ENCODE data around the gene RIT1. TPM values are rescaled to one million over a fixed set of nuclear protein-coding genes. Genes with fewer than 3 reads are reported as not detected.
A peak's percentile ranks its signal among the peaks of the same experiment; 100 is the strongest.

RIT1 gene
- total and polyA plus RNA-seq, 9 donors: 19.2 to 37.0 (median 25.6) TPM

DNA sequence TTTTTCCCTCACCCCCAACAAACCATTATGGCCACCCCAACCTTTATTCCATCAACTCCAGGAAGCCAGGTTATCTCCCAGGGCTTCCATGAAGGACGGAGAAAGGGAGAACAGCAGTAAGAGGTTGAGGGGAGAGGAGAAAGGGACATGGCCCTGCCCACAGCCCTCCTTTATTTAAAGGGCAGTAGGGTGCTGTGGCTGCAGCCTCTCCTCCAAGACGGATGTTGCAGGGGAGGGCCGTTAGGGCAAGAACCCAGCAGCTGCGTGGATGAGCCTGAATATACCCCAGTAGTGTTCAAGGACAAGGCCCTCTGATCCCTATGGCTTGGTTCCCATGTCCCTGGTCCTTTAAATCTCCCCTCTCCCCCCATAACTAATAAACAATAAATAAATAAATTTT is 36.1 kb upstream of the RIT1 start:
- Histone ChIP-seq H3K27me3 (ENCODE audit: control insufficient read depth, insufficient read depth, low read length) (no peaks in the 10 kb centered on the region), H3K36me3 (ENCODE audit: control insufficient read depth, insufficient read depth, low read length) (peaks cover 62% of the 10 kb centered on the region), H3K9me3 (replicated peaks; ENCODE audit: control insufficient read depth, low read depth, low read length) (no peaks in the 10 kb centered on the region), H3K27ac (ENCODE audit: low read length) (no peak overlapping the region), H3K4me1 (ENCODE audit: control insufficient read depth, insufficient read depth, low read length) (peaks cover 31% of the 10 kb centered on the region), H3K4me3 (ENCODE audit: low read length) (no peak overlapping the region)
- no peak for DNase-seq
- no CpG with 5 or more reads among the region's 4 CpGs for WGBS (ENCODE audit: insufficient coverage)

DNA sequence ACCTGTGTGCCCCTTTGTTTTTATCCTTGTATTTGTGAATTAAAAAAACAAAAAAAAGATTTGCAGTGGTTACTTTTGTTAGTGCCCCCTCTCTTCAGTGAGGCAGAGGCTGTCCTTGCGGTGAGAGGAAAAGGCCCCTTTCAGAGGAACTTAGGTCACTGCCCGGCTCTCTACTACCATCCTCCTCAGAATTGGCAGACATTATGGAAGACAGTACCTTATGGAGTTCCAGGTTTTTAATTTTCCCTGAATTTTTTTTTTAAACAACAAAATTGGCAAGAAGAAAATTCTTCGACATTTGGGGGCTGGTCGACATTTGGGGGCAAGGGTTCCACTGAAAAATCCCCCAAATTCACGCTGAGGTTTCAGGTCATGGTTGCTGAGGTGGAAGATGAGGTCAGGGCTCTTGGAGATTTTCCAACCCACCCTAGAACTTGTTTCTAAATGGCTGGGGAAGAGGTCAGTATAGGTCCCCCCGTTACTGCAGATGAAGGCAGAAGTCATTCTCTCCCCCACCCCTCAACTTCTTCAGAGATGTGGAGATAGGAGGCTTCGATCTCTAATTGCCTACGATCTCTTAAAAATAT is 35.6 kb upstream of the RIT1 start:
- 83% methylated on average over 1 of the region's 8 CpGs for WGBS (ENCODE audit: insufficient coverage)
- Histone ChIP-seq H3K27ac (ENCODE audit: low read length) (peak overlapping the region; percentile 6), H3K36me3 (ENCODE audit: control insufficient read depth, insufficient read depth, low read length) (peaks cover 56% of the 10 kb centered on the region), H3K9me3 (replicated peaks; ENCODE audit: control insufficient read depth, low read depth, low read length) (no peaks in the 10 kb centered on the region), H3K4me1 (ENCODE audit: control insufficient read depth, insufficient read depth, low read length) (peaks cover 37% of the 10 kb centered on the region), H3K27me3 (ENCODE audit: control insufficient read depth, insufficient read depth, low read length) (no peaks in the 10 kb centered on the region), H3K4me3 (ENCODE audit: low read length) (no peak overlapping the region)
- no peak for DNase-seq

DNA sequence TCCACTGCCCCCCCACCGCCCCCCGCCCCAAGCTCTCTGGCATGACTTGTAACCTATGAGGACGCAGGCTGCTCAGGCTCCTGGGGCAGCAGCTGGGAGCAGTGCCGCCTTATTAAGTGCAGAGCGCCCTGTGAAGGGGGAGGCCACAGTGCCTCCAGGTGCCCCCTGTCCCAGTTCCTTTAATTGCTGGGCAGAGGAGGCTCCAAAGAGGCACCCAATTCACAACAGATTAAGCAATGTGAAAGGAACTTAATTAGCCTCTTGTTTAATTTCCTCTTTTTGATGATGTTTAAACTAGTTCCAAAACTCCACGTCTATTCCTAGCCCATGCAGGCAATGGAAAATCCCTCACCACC is 33.3 kb upstream of the RIT1 start:
- H3K9me3 ChIP-seq (replicated peaks; ENCODE audit: control insufficient read depth, low read depth, low read length): no peaks in the 10 kb centered on the region
- H3K27me3 ChIP-seq (ENCODE audit: control insufficient read depth, insufficient read depth, low read length): no peaks in the 10 kb centered on the region
- H3K36me3 ChIP-seq (ENCODE audit: control insufficient read depth, insufficient read depth, low read length): peaks cover 34% of the 10 kb centered on the region
- no peak overlapping the region for H3K4me3 ChIP-seq (ENCODE audit: low read length)
- no peak overlapping the region for H3K27ac ChIP-seq (ENCODE audit: low read length)
- WGBS (ENCODE audit: insufficient coverage): 26% methylated on average over 3 of the region's 6 CpGs
- peaks cover 55% of the 10 kb centered on the region for H3K4me1 ChIP-seq (ENCODE audit: control insufficient read depth, insufficient read depth, low read length)
- no peak for DNase-seq

DNA sequence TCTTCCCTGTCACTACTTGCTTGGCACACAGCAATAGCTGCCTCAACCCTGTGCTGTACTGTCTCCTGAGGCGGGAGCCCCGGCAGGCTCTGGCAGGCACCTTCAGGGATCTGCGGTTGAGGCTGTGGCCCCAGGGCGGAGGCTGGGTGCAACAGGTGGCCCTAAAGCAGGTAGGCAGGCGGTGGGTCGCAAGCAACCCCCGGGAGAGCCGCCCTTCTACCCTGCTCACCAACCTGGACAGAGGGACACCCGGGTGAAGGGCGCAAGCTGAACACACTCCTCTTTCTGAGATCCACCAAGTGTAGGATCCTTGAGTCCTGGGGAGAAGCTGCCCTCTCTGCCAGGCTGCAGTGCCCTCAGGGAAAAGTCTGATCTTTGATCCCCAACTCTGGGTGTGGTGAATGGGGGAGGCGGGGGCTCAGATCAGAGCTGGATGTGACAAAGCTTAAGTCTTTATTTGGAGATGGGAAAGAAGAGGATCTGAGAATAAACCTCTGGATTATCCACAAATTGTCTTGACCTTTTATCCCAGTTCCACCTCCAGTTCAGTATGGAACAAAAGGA is 31.5 kb upstream of the RIT1 start:
- Histone ChIP-seq H3K27me3 (ENCODE audit: control insufficient read depth, insufficient read depth, low read length) (no peaks in the 10 kb centered on the region), H3K36me3 (ENCODE audit: control insufficient read depth, insufficient read depth, low read length) (peaks cover 20% of the 10 kb centered on the region), H3K4me1 (ENCODE audit: control insufficient read depth, insufficient read depth, low read length) (peaks cover 60% of the 10 kb centered on the region), H3K9me3 (replicated peaks; ENCODE audit: control insufficient read depth, low read depth, low read length) (no peaks in the 10 kb centered on the region), H3K27ac (ENCODE audit: low read length) (no peak overlapping the region), H3K4me3 (ENCODE audit: low read length) (no peak overlapping the region)
- WGBS (ENCODE audit: insufficient coverage): 76% methylated on average over 3 of the region's 11 CpGs
- DNase-seq: no peak

DNA sequence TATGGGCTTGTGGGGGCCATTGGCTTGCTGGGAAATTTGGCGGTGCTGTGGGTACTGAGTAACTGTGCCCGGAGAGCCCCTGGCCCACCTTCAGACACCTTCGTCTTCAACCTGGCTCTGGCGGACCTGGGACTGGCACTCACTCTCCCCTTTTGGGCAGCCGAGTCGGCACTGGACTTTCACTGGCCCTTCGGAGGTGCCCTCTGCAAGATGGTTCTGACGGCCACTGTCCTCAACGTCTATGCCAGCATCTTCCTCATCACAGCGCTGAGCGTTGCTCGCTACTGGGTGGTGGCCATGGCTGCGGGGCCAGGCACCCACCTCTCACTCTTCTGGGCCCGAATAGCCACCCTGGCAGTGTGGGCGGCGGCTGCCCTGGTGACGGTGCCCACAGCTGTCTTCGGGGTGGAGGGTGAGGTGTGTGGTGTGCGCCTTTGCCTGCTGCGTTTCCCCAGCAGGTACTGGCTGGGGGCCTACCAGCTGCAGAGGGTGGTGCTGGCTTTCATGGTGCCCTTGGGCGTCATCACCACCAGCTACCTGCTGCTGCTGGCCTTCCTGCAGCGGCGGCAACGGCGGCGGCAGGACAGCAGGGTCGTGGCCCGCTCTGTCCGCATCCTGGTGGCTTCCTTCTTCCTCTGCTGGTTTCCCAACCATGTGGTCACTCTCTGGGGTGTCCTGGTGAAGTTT is 30.8 kb upstream of the RIT1 start:
- peak overlapping the region; percentile 80 for H3K27ac ChIP-seq (ENCODE audit: low read length)

DNA sequence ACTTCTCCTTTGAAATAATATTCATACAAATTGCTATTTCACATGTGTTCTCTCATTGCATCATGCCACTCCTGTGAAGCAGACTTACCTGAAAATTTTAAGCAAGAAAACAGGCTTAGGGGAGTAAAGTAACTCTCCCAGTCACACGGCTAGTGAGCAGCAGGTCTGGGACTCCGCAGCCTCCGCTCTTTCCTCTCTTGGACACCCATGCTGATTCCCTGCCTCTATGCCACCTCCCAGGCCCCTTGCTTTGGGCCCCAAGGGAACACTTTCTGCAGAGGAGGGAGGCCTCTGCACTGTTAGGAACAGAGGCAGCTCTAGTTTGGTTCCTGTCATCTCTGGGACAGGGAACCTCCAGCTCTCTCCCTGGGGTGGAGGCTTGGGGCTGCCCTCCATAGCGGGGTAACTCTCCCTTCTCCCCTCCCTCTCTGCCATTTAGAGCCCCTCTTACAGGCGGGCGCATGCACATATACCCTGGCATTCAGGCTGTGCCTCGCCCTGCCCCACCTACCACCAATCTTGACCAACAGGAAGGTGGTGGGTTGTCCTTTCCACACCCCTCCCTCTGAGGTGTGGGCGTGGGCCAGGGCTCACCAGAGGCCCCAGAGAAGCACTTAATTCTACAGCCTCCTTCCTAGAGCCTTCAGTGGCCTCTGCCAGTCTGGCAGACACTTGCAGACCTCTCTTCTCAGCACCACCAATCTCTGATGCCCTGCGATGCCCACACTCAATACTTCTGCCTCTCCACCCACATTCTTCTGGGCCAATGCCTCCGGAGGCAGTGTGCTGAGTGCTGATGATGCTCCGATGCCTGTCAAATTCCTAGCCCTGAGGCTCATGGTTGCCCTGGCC is 30.1 kb upstream of the RIT1 start, which contains the start of gene RXFP4:
Gene RXFP4 (plus strand): TSS at position 646 of the 852 bp plus-strand sequence. CDS start 72 bp downstream, at position 718.
- H3K27me3 ChIP-seq (ENCODE audit: control insufficient read depth, insufficient read depth, low read length): no peaks in the 10 kb centered on the region
- peaks cover 56% of the 10 kb centered on the region for H3K4me1 ChIP-seq (ENCODE audit: control insufficient read depth, insufficient read depth, low read length)
- no peak for DNase-seq
- WGBS (ENCODE audit: insufficient coverage): 43% methylated on average over 7 of the region's 11 CpGs
- no peaks in the 10 kb centered on the region for H3K9me3 ChIP-seq (replicated peaks; ENCODE audit: control insufficient read depth, low read depth, low read length)
- H3K4me3 ChIP-seq (ENCODE audit: low read length): no peak within 1 kb of the TSS
- H3K36me3 ChIP-seq (ENCODE audit: control insufficient read depth, insufficient read depth, low read length): peaks cover 6% of the 10 kb centered on the region
- H3K27ac ChIP-seq (ENCODE audit: low read length): peak within 1 kb of the TSS; percentile 80

More for the DNA sequence above, 30.8 kb upstream of the RIT1 start:
- H3K9me3 ChIP-seq (replicated peaks; ENCODE audit: control insufficient read depth, low read depth, low read length): no peaks in the 10 kb centered on the region
- no peak overlapping the region for H3K4me3 ChIP-seq (ENCODE audit: low read length)
- H3K27me3 ChIP-seq (ENCODE audit: control insufficient read depth, insufficient read depth, low read length): no peaks in the 10 kb centered on the region
- peaks cover 14% of the 10 kb centered on the region for H3K36me3 ChIP-seq (ENCODE audit: control insufficient read depth, insufficient read depth, low read length)
- H3K4me1 ChIP-seq (ENCODE audit: control insufficient read depth, insufficient read depth, low read length): peaks cover 58% of the 10 kb centered on the region
- 77% methylated on average over 17 of the region's 29 CpGs for WGBS (ENCODE audit: insufficient coverage)
- DNase-seq: no peak

DNA sequence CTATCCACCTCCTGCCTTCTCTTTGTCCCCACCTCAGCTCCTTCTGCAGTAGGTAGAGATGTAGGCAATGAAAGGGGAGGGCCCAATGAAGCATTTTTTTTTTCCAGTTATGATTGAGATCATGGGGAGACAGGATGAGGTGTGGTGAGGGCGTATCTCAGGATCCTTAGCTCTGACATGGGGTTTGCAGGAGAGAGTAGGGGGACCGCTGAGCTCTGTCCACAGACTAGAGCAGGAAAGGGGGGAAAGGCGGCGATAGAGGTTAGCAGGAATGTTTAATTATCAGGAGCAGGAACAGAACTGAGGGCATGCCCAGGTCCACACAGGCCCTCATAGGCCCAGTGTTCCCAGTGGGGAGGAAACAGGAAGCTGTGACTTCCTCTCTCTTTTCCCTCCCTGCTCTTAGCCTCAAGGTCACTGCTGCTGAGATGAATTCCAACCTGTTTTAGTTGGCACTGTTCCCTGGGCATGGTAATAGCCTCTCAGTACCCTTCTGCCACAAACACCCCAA is 29.4 kb upstream of the RIT1 start:
- WGBS (ENCODE audit: insufficient coverage): 53% methylated on average over 2 of the region's 4 CpGs
- peaks cover 3% of the 10 kb centered on the region for H3K36me3 ChIP-seq (ENCODE audit: control insufficient read depth, insufficient read depth, low read length)
- peaks cover 50% of the 10 kb centered on the region for H3K4me1 ChIP-seq (ENCODE audit: control insufficient read depth, insufficient read depth, low read length)
- H3K9me3 ChIP-seq (replicated peaks; ENCODE audit: control insufficient read depth, low read depth, low read length): no peaks in the 10 kb centered on the region
- no peaks in the 10 kb centered on the region for H3K27me3 ChIP-seq (ENCODE audit: control insufficient read depth, insufficient read depth, low read length)
- peak overlapping the region; percentile 80 for H3K27ac ChIP-seq (ENCODE audit: low read length)
- H3K4me3 ChIP-seq (ENCODE audit: low read length): no peak overlapping the region
- peak; percentile 61 for DNase-seq

DNA sequence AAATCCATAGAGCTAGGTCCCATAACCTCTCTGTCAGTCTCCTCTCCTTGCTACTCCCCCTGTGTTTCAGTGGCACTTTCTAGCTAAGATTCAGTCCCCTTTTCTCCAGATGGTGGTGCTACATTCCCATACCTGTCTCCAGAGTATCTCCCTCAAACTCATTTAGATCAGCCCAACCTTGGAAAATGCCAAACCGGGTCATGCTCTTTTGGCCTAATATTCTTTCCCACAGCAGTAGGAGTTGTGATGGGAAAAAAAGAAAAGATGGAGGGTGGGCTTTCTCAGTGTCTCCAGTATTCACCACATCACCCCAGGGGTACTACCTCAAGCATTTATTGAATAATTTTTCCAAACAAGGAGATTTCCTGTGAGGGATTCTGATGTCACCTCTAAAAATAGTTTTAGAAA is 27.1 kb upstream of the RIT1 start:
- H3K4me3 ChIP-seq (ENCODE audit: low read length): no peak overlapping the region
- H3K9me3 ChIP-seq (replicated peaks; ENCODE audit: control insufficient read depth, low read depth, low read length): no peaks in the 10 kb centered on the region
- no peaks in the 10 kb centered on the region for H3K27me3 ChIP-seq (ENCODE audit: control insufficient read depth, insufficient read depth, low read length)
- peaks cover 48% of the 10 kb centered on the region for H3K4me1 ChIP-seq (ENCODE audit: control insufficient read depth, insufficient read depth, low read length)
- no CpG with 5 or more reads among the region's 1 CpG for WGBS (ENCODE audit: insufficient coverage)
- H3K36me3 ChIP-seq (ENCODE audit: control insufficient read depth, insufficient read depth, low read length): peaks cover 4% of the 10 kb centered on the region
- DNase-seq: peak; percentile 86
- peak overlapping the region; percentile 47 for H3K27ac ChIP-seq (ENCODE audit: low read length)

DNA sequence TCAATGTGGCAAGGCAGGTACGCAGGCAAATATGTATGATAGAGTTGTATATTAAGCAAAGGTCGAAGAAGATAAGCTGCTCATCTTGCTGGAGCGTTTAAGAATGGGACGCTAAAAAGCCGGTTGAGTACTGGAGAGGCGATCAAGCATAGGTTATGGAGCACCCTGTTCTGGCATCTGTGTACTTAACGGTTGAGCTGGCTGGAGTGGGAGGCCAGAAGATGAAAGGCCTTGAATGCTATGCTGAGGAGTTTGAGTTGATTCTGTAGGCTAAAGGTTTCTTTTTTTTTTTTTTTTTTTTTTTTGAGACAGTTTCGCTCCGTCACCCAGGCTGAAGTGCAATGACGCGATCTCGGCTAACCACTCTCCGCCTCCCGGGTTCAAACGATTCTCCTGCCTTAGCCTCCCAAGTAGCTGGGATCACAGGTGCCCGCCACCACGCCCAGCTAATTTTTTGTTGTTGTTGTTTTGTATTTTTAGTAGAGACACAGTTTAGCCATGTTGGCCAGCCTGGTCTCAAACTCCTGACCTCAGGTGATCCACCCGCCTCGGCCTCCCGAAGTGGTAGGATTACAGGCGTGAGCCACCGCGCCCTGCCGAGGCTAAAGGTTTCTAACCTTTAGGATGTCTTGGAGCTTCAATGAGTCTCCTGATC is 23.9 kb upstream of the RIT1 start:
- peak; percentile 19 for DNase-seq
- Histone ChIP-seq H3K9me3 (replicated peaks; ENCODE audit: control insufficient read depth, low read depth, low read length) (no peaks in the 10 kb centered on the region), H3K36me3 (ENCODE audit: control insufficient read depth, insufficient read depth, low read length) (peaks cover 27% of the 10 kb centered on the region), H3K4me1 (ENCODE audit: control insufficient read depth, insufficient read depth, low read length) (peaks cover 32% of the 10 kb centered on the region), H3K27me3 (ENCODE audit: control insufficient read depth, insufficient read depth, low read length) (no peaks in the 10 kb centered on the region), H3K27ac (ENCODE audit: low read length) (peak overlapping the region; percentile 83), H3K4me3 (ENCODE audit: low read length) (peak overlapping the region; percentile 93)
- WGBS (ENCODE audit: insufficient coverage): 86% methylated on average over 20 of the region's 24 CpGs
